ENCODE measurements around the gene GPR153. TPM values are rescaled to one million over a fixed set of nuclear protein-coding genes. Genes with fewer than 3 reads are reported as not detected.

Gene GPR153
- polyA plus RNA-seq, 1 of the 3 experiments (the other 2 are of a cell fraction), result 6.6 TPM

GRCh38 chr1:6266641-6267040 is 5.7 kb upstream of the GPR153 start:
- H3K4me3 ChIP-seq (ENCODE audit: low read depth in 2 of 2, low read length in 1 of 2), result no peak overlapping the region
- H3K27ac ChIP-seq (ENCODE audit: low read depth in 2 of 2, low read length in 1 of 2), result no peak overlapping the region
- DNase-seq, result no peak
- no peaks in the 10 kb centered on the region for H3K9me3 ChIP-seq
- H3F3A ChIP-seq (replicated peaks; ENCODE audit: insufficient read depth), result no peaks in the 10 kb centered on the region
- H3K27me3 ChIP-seq (ENCODE audit: insufficient read depth), result no peaks in the 10 kb centered on the region
- no peak overlapping the region for H3K4me2 ChIP-seq
- no peaks in the 10 kb centered on the region for H4K20me1 ChIP-seq (ENCODE audit: insufficient read depth)
- WGBS (ENCODE audit: low lambda C conversion rate), result 96% methylated on average over 6 of the region's 11 CpGs
- no peak overlapping the region for H2AFZ ChIP-seq (ENCODE audit: low read depth)
- ChIA-PET CTCF (interaction anchor here (1.4 to 3.3 kb wide), 4 partner anchors 20 to 138 kb away, joined by 4 to 22 read pairs (median 6); no protein-coding TSS in a partner anchor), POLR2A (no interaction called here)
- peaks cover 0 to 49% of the 10 kb centered on the region in 2 experiments; a peak in 2 of 4 replicates for H3K4me1 ChIP-seq (ENCODE audit: control insufficient read depth in 1 of 2, insufficient read depth in 2 of 2, low read depth in 1 of 2, low read length in 1 of 2)
- no peaks in the 10 kb centered on the region for H3K9me2 ChIP-seq
- H3K79me2 ChIP-seq (ENCODE audit: insufficient read depth), result no peaks in the 10 kb centered on the region
- no peak for TF ChIP-seq YY1 (IDR thresholded peaks at IDR 0.05; ENCODE audit: low read depth)
- TF ChIP-seq FOXJ3 (CRISPR knock-in tag; IDR thresholded peaks at IDR 0.05), result no peak
- no peak for TF ChIP-seq SIN3A (IDR thresholded peaks at IDR 0.05; ENCODE audit: borderline replicate concordance, low read depth, low read length)
- no peak for TF ChIP-seq NFIC (IDR thresholded peaks at IDR 0.05; ENCODE audit: borderline replicate concordance)
- TF ChIP-seq IRF3 (IDR thresholded peaks at IDR 0.05; ENCODE audit: low read depth, low read length), result no peak
- TF ChIP-seq GABPA (IDR thresholded peaks at IDR 0.05; ENCODE audit: low read depth), result no peak
- TF ChIP-seq MXI1 (IDR thresholded peaks at IDR 0.05; ENCODE audit: low read depth, low read length), result no peak
- TF ChIP-seq CHD2 (IDR thresholded peaks at IDR 0.05; ENCODE audit: low read length, partially characterized antibody), result no peak
- no peak for TF ChIP-seq TEAD4 (IDR thresholded peaks at IDR 0.05; ENCODE audit: borderline replicate concordance, insufficient read depth)
- no peak for TF ChIP-seq MAX (IDR thresholded peaks at IDR 0.05; ENCODE audit: low read depth)
- no peak for TF ChIP-seq TAF1 (IDR thresholded peaks at IDR 0.05; ENCODE audit: borderline replicate concordance, low read depth, low read length)
- TF ChIP-seq RAD21 (IDR thresholded peaks at IDR 0.05; ENCODE audit: low read length), result no peak
- TF ChIP-seq MEF2A (IDR thresholded peaks at IDR 0.05; ENCODE audit: borderline replicate concordance, low read depth), result no peak
- no peaks in the 10 kb centered on the region for H3K36me3 ChIP-seq (replicated peaks in 1 of 2; ENCODE audit: control insufficient read depth in 1 of 2, insufficient read depth in 2 of 2, low read length in 1 of 2)
- no peak overlapping the region for H3K9ac ChIP-seq

DNA sequence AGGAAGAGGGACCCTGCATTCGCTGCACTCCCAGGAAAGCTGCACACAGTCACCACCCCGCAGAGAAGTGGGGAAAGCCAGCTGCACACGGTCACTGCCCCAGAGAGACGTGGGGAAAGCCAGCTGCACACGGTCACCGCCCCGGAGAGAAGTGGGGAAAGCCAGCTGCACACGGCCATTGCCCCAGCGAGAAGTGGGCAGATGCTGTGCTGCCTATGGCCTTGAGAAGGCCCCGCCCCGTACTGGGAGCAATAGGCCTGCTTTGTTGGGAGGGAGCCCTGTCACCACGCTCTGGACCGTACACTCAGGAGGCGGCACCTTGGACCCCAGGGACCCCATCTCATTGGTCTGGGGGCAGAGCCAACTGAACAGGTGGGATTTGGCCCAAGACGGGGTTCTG is 4.3 kb upstream of the GPR153 start:
- Histone ChIP-seq H3K36me3 (replicated peaks in 1 of 2; ENCODE audit: control insufficient read depth in 1 of 2, insufficient read depth in 2 of 2, low read length in 1 of 2) (no peaks in the 10 kb centered on the region), H3K9me3 (no peaks in the 10 kb centered on the region), H3K4me3 (ENCODE audit: low read depth in 2 of 2, low read length in 1 of 2) (no peak overlapping the region), H3K4me2 (no peak overlapping the region), H3K27me3 (ENCODE audit: insufficient read depth) (no peaks in the 10 kb centered on the region), H3F3A (replicated peaks; ENCODE audit: insufficient read depth) (no peaks in the 10 kb centered on the region), H3K79me2 (ENCODE audit: insufficient read depth) (no peaks in the 10 kb centered on the region), H3K4me1 (ENCODE audit: control insufficient read depth in 1 of 2, insufficient read depth in 2 of 2, low read depth in 1 of 2, low read length in 1 of 2) (peaks cover 0 to 38% of the 10 kb centered on the region in 2 experiments; a peak in 1 of 4 replicates), H2AFZ (ENCODE audit: low read depth) (no peak overlapping the region), H3K27ac (ENCODE audit: low read depth in 2 of 2, low read length in 1 of 2) (no peak overlapping the region), H3K9me2 (no peaks in the 10 kb centered on the region), H3K9ac (no peak overlapping the region), H4K20me1 (ENCODE audit: insufficient read depth) (no peaks in the 10 kb centered on the region)
- TF ChIP-seq JUND (IDR thresholded peaks at IDR 0.05) (no peak), RFX5 (IDR thresholded peaks at IDR 0.05; ENCODE audit: low read length) (no peak), EP300 (IDR thresholded peaks at IDR 0.05; ENCODE audit: borderline replicate concordance in 1 of 2, low read depth in 1 of 2, low read length in 1 of 2) (no peak), NRF1 (IDR thresholded peaks at IDR 0.05; ENCODE audit: low read depth, low read length) (no peak), CTCF (IDR thresholded peaks at IDR 0.05) (no peak), RCOR1 (IDR thresholded peaks at IDR 0.05; ENCODE audit: low read length) (no peak), TAF1 (IDR thresholded peaks at IDR 0.05; ENCODE audit: borderline replicate concordance, low read depth, low read length) (no peak), MXI1 (IDR thresholded peaks at IDR 0.05; ENCODE audit: low read depth, low read length) (no peak), YY1 (IDR thresholded peaks at IDR 0.05; ENCODE audit: low read depth) (no peak)
- DNase-seq, result no peak
- WGBS (ENCODE audit: low lambda C conversion rate), result 99% methylated on average over 6 of the region's 15 CpGs
- ChIA-PET POLR2A (no interaction called here), CTCF (interaction anchor here (1.2 to 1.7 kb wide), 3 partner anchors 10 to 33 kb away, joined by 3 to 11 read pairs (median 4); no protein-coding TSS in a partner anchor)

All from SK-N-SH (cell line).